DMS153 treated with DMSO at 0.1 percent for 48 hours (cell line): ENCODE results near the gene GPRC5A.
A peak's percentile ranks its signal among the peaks of the same experiment; 100 is the strongest.

Experiments used
- DNase-seq: peaks from one replicate; lab custom pipeline; 2025; ENCODE audit not compliant: unreplicated experiment; lab: John Stamatoyannopoulos, UW

GPRC5A gene

DNA sequence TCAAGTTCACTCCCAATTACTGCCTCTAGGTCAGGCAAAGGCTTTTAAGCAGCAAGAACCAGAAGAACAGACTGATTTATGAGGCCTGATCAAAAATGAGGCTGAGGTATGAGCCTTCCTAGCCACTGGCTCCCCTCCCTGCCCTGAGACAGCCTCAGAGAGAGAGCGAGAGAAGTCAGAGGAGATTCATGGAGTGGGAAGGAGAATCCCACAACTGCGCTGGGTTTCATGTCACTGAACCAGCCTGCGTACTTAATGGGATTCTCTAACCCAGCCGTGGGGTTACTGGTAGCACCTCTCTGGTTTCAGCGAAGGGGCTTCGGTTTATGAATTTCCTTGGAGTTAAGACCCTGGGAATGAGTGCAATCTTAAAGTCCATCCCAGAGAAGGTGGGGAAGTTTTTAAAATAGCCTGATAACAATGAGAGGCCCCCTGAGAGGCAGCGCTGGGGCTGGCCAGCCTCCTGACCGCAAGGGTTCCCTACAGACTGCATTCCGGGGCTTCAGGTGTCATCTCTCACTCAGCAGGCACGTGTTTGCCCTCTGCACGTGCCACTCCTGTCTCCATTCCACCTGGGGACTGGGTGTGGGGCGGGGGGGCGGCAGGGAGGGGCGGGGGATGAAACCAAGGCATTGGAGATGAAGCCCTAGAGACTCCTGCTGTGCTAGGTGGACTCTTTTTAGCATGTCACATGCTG lies 6.1 kb upstream of the GPRC5A start:
- no peak for DNase-seq

DNA sequence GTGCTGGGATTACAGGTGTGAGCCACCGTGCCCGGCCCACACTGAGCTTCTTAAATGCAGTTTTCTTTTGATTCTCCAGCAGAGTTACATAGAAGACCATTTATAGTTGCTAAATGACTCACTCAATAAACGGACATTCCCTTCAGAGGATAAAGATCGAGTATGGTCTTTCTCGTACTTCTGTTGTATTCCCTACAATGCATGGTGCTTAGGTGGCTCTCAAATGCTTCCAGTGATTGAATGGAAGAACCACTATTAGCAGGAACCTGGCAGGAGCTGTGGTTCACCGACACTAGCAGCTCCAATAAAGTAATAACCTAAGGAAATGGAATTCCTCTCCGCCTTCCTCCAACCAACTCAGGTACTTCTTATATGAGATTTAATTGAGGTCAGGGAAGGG lies 3.9 kb upstream of the GPRC5A start:
- no peak for DNase-seq

GRCh38 chr12:12889701-12890100 lies 1.7 kb upstream of the GPRC5A start:
- no peak for DNase-seq

DNA sequence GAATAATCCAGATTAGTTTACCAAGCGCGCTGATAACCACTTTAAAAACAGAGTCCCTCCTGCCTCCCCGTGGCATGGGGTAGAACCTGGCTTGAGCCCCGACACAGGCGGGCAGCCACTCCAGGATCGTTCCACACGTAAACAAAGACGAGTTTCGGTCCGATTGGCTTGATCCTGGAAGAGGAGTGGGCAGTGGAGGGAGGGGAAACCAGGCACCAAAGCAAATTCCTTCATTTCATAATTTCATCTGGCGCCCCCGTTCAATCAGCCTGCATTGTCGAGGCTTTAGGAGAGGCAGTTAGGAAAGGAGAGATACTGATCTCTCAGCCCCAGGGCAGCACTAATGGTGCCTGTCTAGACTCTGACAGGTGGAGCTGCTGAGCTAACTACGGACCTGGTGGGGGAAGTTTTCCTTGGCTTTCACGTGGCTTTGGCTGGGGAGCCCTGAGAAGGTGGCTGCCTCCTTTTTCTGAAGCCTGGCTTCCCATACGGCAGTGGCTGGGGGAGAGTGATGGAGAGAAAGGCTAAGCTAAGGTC lies 751 bp upstream of the GPRC5A start:
- peak; percentile 42 for DNase-seq

- DNase-seq: no peak
Observed at GRCh38 chr12:12891881-12892355, 556 bp downstream of the GPRC5A start.

DNA sequence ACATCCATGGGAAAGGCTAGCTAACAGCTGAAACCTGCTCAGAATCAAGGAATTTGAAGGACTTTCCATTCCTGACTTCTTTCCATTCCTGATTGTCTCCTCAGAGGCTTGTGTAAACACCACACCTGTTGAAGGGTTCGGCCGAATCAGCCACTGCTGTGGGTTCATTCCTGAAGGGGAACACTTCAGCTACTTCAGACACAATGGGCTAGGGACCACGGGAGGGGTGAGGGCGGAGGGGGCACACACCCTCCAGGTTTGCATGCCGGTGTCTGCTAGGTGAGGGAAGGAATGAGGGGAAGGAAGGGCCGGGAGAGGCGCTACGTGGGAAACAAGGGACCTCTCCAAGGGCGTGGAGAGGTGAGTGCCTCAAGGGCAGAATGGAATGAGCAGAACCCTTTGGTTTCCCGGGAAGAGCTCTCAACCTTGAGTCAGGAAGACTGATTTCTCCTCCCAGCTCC lies 1.3 kb downstream of the GPRC5A start:
- no peak for DNase-seq

DNA sequence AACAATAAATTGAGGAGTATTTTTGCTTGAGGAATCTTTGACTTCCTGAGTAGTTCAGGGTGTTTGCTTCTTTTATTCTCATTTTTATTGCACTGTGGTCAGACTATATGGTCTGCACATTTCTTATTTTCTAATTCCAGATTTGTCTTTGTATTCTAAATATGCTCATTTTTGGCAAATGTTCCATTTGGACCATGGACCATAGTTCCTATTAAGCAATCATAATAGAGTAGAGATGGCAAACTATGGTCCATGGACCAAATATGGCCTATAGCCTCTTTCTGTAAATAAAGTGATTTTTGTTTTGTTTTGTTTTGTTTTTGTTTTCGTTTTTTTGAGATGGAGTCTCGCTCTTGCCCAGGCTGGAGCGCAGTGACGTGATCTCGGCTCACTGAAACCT lies 2.1 kb downstream of the GPRC5A start:
- no peak for DNase-seq

DNA sequence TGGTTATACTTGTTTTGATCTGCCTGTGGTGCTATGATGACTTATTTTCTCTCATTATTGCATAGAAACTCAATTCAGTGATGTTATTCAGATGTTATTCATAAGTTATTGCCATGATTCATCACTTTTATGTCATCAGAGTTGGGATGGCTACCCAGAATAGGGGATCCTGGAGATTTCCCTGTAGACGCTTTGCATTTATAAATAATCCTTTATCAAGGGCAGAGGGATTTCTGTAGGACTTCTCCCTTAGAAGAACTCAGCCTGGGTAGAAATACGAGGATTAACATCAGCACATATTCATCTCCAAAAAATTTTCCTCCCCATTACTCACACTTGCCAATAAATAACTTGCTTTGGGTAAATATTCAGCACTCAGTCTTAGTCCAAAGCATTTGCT lies 4.9 kb downstream of the GPRC5A start:
- no peak for DNase-seq

DNA sequence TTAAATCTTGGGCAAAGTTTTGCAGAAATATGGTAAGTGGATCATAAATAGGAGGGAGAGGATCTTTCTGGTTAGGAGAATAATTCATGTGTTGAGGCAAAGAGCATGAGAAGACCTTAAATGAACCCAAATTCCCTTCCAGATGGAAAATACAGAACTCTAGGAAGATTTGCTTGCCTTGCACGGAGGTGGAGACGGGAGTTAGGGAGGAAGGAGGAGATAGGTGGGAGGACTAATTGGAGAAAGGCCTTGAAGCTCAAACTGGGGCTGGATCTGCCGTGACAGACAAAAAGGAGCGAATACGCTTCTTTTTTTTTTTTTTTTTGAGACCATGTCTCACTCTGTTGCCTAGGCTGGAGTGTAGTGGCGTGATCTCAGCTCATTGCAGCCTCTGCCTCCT lies 5.9 kb downstream of the GPRC5A start:
- DNase-seq: no peak

- no peak for DNase-seq
Observed at GRCh38 chr12:12898136-12898717, 6.9 kb downstream of the GPRC5A start.

- no peak for DNase-seq
Observed at GRCh38 chr12:12898911-12899511, 7.6 kb downstream of the GPRC5A start.

GRCh38 chr12:12899530-12900380 lies 8.4 kb downstream of the GPRC5A start:
- DNase-seq: no peak

GRCh38 chr12:12900786-12901157 lies 9.4 kb downstream of the GPRC5A start:
- DNase-seq: no peak

- no peak for DNase-seq
Observed at GRCh38 chr12:12901158-12901791, 9.9 kb downstream of the GPRC5A start.

DNA sequence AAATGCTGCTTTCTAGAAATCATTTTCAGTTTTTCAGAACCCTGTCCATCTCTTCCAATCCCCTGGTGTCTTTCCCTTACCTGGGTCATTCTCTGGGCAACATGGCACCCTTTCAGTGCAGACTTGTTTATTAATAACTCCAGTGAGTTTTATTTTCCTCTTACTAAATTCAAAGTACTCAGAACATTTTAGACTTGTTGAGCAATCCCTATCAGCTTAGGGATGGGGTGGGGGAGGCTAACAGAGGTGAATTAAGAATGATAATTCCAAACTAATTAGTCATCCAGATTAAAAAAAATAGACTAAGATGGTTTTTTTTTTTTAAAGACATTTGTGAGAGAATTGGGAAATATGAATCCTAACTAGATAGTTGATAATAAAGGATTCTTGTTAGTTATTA lies 10.7 kb downstream of the GPRC5A start:
- DNase-seq: no peak

DNA sequence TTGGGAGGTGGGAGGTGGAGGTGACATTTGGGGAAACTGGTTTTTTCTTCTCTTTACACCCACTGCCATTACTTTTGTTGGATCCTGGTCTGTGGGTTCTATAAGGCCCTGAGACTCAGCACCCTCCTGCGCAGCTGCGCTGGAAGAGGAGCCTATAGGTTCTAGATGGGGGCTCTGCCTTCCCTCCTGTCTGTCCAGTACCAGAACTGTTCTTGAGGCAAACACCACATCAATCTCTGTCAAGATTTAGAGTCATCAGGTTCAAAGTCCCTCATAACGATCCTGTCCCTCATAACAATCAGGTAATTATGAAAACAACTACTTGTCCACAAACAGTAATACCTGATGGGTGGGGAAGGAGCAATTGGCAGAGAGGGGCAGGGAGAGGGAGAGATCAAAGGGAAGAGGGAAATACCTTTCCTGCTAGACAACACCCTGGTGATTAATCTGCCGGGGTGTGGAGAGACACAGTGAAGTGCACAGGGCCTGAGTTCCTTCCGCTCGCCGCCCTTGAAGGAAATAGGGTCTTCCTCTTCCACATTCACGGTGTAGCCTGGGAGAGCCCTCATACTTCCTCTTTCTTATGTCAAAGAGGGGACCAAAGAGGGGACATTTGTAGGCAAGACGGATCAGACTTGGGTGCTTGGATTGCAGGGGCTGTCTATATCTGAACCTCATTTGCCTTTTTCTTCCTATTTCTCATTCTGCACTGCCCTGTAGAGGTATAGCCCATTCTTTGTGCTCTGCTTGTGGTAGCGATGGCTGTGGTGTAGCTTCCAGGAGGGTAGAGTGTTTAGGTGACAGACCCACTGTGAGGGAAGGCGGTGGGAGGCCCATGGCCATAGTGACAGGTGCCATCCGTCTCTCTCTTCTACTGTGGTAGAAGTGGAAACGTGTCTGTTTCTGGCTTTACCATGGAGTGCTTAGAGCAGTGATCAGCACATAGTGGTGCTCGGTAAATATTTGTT lies 12.6 kb downstream of the GPRC5A start:
- no peak for DNase-seq

DNA sequence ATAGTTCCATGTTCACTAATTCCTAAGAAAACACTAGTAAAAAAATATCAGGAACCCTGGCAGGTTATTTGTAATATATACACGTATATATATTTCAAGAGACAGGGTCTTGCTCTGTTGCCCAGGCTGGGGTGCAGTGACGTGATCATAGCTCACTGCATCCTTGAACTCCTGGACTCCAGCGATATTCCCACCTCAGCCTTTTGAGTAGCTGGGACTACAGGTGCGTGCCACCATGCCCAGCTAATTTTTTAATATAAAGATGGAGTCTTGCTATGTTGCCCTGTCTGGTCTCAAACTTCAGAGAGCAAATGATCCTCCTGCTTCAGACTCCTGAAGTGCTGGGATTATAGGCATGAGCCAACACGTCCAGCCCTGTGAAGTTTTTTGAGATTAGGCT lies 16.2 kb downstream of the GPRC5A start:
- no peak for DNase-seq

DNA sequence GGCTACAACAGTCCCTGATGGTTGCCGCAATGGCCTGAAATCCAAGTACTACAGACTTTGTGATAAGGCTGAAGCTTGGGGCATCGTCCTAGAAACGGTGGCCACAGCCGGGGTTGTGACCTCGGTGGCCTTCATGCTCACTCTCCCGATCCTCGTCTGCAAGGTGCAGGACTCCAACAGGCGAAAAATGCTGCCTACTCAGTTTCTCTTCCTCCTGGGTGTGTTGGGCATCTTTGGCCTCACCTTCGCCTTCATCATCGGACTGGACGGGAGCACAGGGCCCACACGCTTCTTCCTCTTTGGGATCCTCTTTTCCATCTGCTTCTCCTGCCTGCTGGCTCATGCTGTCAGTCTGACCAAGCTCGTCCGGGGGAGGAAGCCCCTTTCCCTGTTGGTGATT lies 16.9 kb downstream of the GPRC5A start:
- DNase-seq: no peak

DNA sequence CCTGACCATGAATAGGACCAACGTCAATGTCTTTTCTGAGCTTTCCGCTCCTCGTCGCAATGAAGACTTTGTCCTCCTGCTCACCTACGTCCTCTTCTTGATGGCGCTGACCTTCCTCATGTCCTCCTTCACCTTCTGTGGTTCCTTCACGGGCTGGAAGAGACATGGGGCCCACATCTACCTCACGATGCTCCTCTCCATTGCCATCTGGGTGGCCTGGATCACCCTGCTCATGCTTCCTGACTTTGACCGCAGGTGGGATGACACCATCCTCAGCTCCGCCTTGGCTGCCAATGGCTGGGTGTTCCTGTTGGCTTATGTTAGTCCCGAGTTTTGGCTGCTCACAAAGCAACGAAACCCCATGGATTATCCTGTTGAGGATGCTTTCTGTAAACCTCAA lies 17.3 kb downstream of the GPRC5A start:
- DNase-seq: no peak
